ENCODE results near the gene RSBN1L. TPM values are rescaled to one million over a fixed set of nuclear protein-coding genes. Genes with fewer than 3 reads are reported as not detected.
"Not testable (repeated sequence)": the region's sequence is repeated elsewhere in the genome, so short reads cannot be mapped to it uniquely, and the experiment has no call there.

Gene RSBN1L
- polyA plus RNA-seq, 4 donors = 6.4 to 17.5 (median 7.4) TPM

DNA sequence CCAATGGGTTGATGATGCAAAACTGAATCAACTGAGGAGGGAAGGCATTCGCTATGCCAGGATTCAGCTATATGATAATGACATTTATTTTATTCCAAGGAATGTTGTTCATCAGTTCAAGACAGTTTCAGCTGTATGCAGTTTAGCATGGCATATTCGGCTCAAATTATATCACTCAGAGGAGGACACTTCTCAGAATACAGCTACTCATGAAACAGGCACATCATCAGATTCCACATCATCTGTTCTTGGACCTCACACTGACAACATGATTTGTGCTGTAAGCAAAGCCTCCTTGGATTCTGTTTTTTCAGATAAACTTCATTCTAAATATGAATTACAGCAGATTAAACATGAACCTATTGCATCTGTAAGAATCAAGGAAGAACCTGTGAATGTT lies 82.3 kb downstream of the RSBN1L start:
- no peaks in the 10 kb centered on the region for H3K27me3 ChIP-seq (ENCODE audit: control insufficient read depth in 3 of 3, insufficient read depth in 3 of 3, low read length in 3 of 3)
- no peak overlapping the region for H3K4me3 ChIP-seq (ENCODE audit: low read depth in 1 of 3, low read length in 3 of 3)
- peaks cover 3 to 21% (median 8%) of the 10 kb centered on the region in 3 donors for H3K36me3 ChIP-seq (ENCODE audit: control insufficient read depth in 3 of 3, insufficient read depth in 2 of 3, low read depth in 1 of 3, low read length in 3 of 3)
- peaks cover 0 to 6% (median 0%) of the 10 kb centered on the region in 3 donors for H3K4me1 ChIP-seq (ENCODE audit: control insufficient read depth in 3 of 3, insufficient read depth in 2 of 3, low read depth in 1 of 3, low read length in 2 of 3)
- FAIRE-seq (no peak), DNase-seq (no peak)
- H3K27ac ChIP-seq (ENCODE audit: low read depth in 1 of 3, low read length in 2 of 3) = no peak overlapping the region
- WGBS, 3 donors = 96 to 100% (median 100%) methylated on average over 2 of the region's 2 CpGs
- no peaks in the 10 kb centered on the region for H3K9me3 ChIP-seq (ENCODE audit: control insufficient read depth in 2 of 2, insufficient read depth in 1 of 2, low read depth in 1 of 2, low read length in 1 of 2)

DNA sequence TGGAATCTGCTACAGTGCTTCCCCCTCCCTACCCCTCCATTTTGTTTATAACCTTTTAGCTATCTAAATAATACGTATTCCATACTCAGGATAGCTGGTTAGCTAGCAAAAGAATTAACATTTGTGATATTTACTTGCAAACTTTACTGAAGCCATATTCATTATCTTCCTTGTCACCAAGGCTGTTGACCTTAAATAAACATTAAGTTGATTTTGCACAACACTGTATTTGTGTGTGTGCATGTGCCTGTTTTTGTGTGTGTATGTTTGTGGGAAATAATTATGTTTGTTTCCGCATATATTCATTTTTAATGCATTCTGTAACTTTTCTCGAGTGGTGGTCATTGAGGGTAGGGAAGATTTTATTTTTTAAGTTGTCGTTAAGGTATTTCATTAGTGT lies 86.1 kb downstream of the RSBN1L start:
- 93 to 96% (median 95%) methylated on average over 4 of the region's 4 CpGs for WGBS, 3 donors
- no peak overlapping the region for H3K4me3 ChIP-seq (ENCODE audit: low read depth in 1 of 3, low read length in 3 of 3)
- no peaks in the 10 kb centered on the region for H3K27me3 ChIP-seq (ENCODE audit: control insufficient read depth in 3 of 3, insufficient read depth in 3 of 3, low read length in 3 of 3)
- H3K4me1 ChIP-seq (ENCODE audit: control insufficient read depth in 3 of 3, insufficient read depth in 2 of 3, low read depth in 1 of 3, low read length in 2 of 3) = peaks cover 0 to 6% (median 0%) of the 10 kb centered on the region in 3 donors
- peaks cover 0 to 6% of the 10 kb centered on the region in 2 donors for H3K9me3 ChIP-seq (ENCODE audit: control insufficient read depth in 2 of 2, insufficient read depth in 1 of 2, low read depth in 1 of 2, low read length in 1 of 2)
- H3K36me3 ChIP-seq (ENCODE audit: control insufficient read depth in 3 of 3, insufficient read depth in 2 of 3, low read depth in 1 of 3, low read length in 3 of 3) = peaks cover 3 to 7% (median 7%) of the 10 kb centered on the region in 3 donors
- no peak overlapping the region for H3K27ac ChIP-seq (ENCODE audit: low read depth in 1 of 3, low read length in 2 of 3)
- no peak for FAIRE-seq
- no peak for DNase-seq

DNA sequence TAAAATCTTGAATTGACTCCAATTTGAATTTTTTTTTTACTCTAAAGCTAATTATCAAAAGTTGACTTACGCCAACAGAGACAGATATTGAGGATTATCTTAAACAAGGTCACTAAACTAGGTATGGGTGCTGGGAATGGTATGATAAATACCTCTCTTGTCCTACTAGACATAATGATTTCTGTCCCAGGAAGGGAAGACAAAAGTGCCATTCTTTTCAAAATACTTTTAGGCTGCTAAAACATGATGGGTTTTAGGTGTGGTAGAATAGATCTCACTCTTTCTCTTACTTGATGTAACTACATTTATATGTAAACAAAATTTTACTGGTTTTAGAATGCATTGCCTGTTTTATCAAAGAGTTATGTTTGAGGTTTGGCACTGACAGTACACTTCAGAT lies 86.9 kb downstream of the RSBN1L start:
- Histone ChIP-seq H3K4me3 (ENCODE audit: low read depth in 1 of 3, low read length in 3 of 3) (no peak overlapping the region), H3K4me1 (ENCODE audit: control insufficient read depth in 3 of 3, insufficient read depth in 2 of 3, low read depth in 1 of 3, low read length in 2 of 3) (peaks cover 0 to 6% (median 0%) of the 10 kb centered on the region in 3 donors), H3K27ac (ENCODE audit: low read depth in 1 of 3, low read length in 2 of 3) (peak overlapping the region in 1 of 3 donors; percentile 37), H3K9me3 (ENCODE audit: control insufficient read depth in 2 of 2, insufficient read depth in 1 of 2, low read depth in 1 of 2, low read length in 1 of 2) (peaks cover 0 to 6% of the 10 kb centered on the region in 2 donors), H3K27me3 (ENCODE audit: control insufficient read depth in 3 of 3, insufficient read depth in 3 of 3, low read length in 3 of 3) (no peaks in the 10 kb centered on the region), H3K36me3 (ENCODE audit: control insufficient read depth in 3 of 3, insufficient read depth in 2 of 3, low read depth in 1 of 3, low read length in 3 of 3) (peaks cover 3 to 8% (median 7%) of the 10 kb centered on the region in 3 donors)
- WGBS, 3 donors = 45 to 75% (median 46%) methylated on average over 1 of the region's 1 CpG
- no peak for DNase-seq
- no peak for FAIRE-seq

DNA sequence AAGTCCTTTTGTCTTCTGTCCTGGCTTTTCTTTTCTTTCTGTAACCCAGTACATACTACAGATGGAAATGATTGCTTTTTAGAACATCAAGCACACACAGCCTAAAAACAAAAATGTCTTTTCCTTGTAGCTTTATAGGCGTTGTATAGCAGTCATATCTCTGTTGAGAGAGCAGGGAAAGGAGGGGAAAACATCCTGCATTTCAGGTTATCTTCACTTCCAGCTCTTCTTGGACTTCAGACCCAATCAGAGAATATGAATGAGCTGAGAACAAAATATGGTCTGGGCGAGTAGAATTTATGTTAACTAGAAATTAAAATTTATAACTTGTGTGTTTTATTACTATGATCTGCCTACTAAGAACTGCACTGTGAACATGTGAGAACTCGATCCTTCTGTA lies 87.3 kb downstream of the RSBN1L start:
- DNase-seq (peak; percentile 59 to 76), FAIRE-seq (no peak)

DNA sequence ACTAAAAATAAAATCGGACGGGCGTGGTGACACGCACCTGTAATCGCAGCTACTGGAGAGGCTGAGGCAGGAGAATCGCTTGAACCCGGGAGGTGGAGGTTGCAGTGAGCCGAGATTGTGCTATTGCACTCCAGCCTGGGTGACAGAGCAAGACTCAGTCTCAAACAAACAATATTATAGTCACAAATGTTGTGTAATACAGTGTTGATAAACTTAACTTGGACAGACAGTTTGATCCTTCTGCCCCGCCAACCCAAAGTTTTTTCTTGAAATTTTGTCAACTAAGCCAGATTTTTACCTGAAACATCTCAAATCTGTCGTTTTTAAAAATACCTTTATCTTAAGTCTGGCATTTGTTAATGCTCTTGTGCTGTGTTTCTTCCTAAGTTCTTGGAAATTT lies 88.2 kb downstream of the RSBN1L start:
- not testable (repeated sequence) for H3K36me3 ChIP-seq (ENCODE audit: control insufficient read depth in 3 of 3, insufficient read depth in 2 of 3, low read depth in 1 of 3, low read length in 3 of 3); DNase-seq; H3K27ac ChIP-seq (ENCODE audit: low read depth in 1 of 3, low read length in 2 of 3); H3K4me3 ChIP-seq (ENCODE audit: low read depth in 1 of 3, low read length in 3 of 3); H3K9me3 ChIP-seq (ENCODE audit: control insufficient read depth in 2 of 2, insufficient read depth in 1 of 2, low read depth in 1 of 2, low read length in 1 of 2); FAIRE-seq; H3K27me3 ChIP-seq (ENCODE audit: control insufficient read depth in 3 of 3, insufficient read depth in 3 of 3, low read length in 3 of 3); H3K4me1 ChIP-seq (ENCODE audit: control insufficient read depth in 3 of 3, insufficient read depth in 2 of 3, low read depth in 1 of 3, low read length in 2 of 3)
- 94 to 97% (median 96%) methylated on average over 10 of the region's 10 CpGs for WGBS, 3 donors

More for the DNA sequence above, 87.3 kb downstream of the RSBN1L start:
- H3K4me1 ChIP-seq (ENCODE audit: control insufficient read depth in 3 of 3, insufficient read depth in 2 of 3, low read depth in 1 of 3, low read length in 2 of 3) = peaks cover 0 to 6% (median 0%) of the 10 kb centered on the region in 3 donors
- H3K36me3 ChIP-seq (ENCODE audit: control insufficient read depth in 3 of 3, insufficient read depth in 2 of 3, low read depth in 1 of 3, low read length in 3 of 3) = peaks cover under 1 to 7% (median 6%) of the 10 kb centered on the region in 3 donors
- WGBS, 3 donors = 21 to 64% (median 49%) methylated on average over 3 of the region's 3 CpGs
- peaks cover 0 to 6% of the 10 kb centered on the region in 2 donors for H3K9me3 ChIP-seq (ENCODE audit: control insufficient read depth in 2 of 2, insufficient read depth in 1 of 2, low read depth in 1 of 2, low read length in 1 of 2)
- no peak overlapping the region for H3K4me3 ChIP-seq (ENCODE audit: low read depth in 1 of 3, low read length in 3 of 3)
- no peaks in the 10 kb centered on the region for H3K27me3 ChIP-seq (ENCODE audit: control insufficient read depth in 3 of 3, insufficient read depth in 3 of 3, low read length in 3 of 3)
- H3K27ac ChIP-seq (ENCODE audit: low read depth in 1 of 3, low read length in 2 of 3) = peak overlapping the region in 2 of 3 donors; percentile 32 to 37

DNA sequence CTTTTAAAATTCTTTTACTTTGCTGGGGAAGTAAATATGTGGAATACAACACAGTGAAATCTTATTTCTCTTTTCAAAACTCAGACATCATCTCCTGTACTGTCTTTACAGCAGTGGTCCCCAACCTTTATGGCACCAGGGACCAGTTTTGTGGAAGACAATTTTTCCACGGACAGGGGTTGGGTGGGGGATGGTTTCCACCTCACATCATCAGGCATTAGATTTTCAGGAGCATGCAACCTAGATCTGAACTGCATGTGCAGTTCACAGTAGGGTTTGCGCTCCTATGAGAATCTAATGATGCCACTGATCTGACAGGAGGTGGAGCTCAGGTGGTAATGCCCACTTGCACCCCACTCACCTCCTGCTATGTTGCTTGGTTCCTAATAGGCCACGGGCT lies 89.8 kb downstream of the RSBN1L start:
- H3K9me3 ChIP-seq (ENCODE audit: control insufficient read depth in 2 of 2, insufficient read depth in 1 of 2, low read depth in 1 of 2, low read length in 1 of 2) = peaks cover 0 to 6% of the 10 kb centered on the region in 2 donors
- DNase-seq (no peak), FAIRE-seq (no peak)
- WGBS, 3 donors = 89 to 100% (median 98%) methylated on average over 3 of the region's 3 CpGs
- no peaks in the 10 kb centered on the region for H3K27me3 ChIP-seq (ENCODE audit: control insufficient read depth in 3 of 3, insufficient read depth in 3 of 3, low read length in 3 of 3)
- peaks cover 0 to 4% (median 1%) of the 10 kb centered on the region in 3 donors for H3K36me3 ChIP-seq (ENCODE audit: control insufficient read depth in 3 of 3, insufficient read depth in 2 of 3, low read depth in 1 of 3, low read length in 3 of 3)
- H3K27ac ChIP-seq (ENCODE audit: low read depth in 1 of 3, low read length in 2 of 3) = no peak overlapping the region
- no peak overlapping the region for H3K4me3 ChIP-seq (ENCODE audit: low read depth in 1 of 3, low read length in 3 of 3)
- H3K4me1 ChIP-seq (ENCODE audit: control insufficient read depth in 3 of 3, insufficient read depth in 2 of 3, low read depth in 1 of 3, low read length in 2 of 3) = peaks cover 0 to 6% (median 0%) of the 10 kb centered on the region in 3 donors

DNA sequence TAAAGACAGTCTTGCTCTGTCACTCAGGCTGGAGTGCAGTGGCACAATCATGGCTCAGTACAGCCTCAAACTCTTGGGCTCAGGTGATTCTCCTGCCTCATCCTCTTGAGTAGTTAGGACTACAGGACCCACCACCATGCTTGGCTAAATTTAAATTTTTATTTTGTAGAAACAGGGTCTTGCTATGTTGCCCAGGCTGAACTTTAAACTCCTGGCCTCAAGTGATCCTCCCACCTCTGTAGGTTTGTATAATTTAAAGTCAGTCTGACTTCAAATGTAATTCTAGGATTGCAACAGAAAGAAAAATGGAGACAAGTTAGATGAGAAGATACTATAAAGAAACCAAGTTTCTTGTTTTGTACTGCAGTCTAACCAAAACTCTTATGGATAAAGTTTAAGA lies 90.5 kb downstream of the RSBN1L start:
- Histone ChIP-seq H3K4me1 (ENCODE audit: control insufficient read depth in 3 of 3, insufficient read depth in 2 of 3, low read depth in 1 of 3, low read length in 2 of 3) (peaks cover 0 to 6% (median 0%) of the 10 kb centered on the region in 3 donors), H3K9me3 (ENCODE audit: control insufficient read depth in 2 of 2, insufficient read depth in 1 of 2, low read depth in 1 of 2, low read length in 1 of 2) (peaks cover 0 to 6% of the 10 kb centered on the region in 2 donors), H3K36me3 (ENCODE audit: control insufficient read depth in 3 of 3, insufficient read depth in 2 of 3, low read depth in 1 of 3, low read length in 3 of 3) (peaks cover 0 to 4% (median 1%) of the 10 kb centered on the region in 3 donors), H3K4me3 (ENCODE audit: low read depth in 1 of 3, low read length in 3 of 3) (no peak overlapping the region), H3K27me3 (ENCODE audit: control insufficient read depth in 3 of 3, insufficient read depth in 3 of 3, low read length in 3 of 3) (no peaks in the 10 kb centered on the region), H3K27ac (ENCODE audit: low read depth in 1 of 3, low read length in 2 of 3) (no peak overlapping the region)
- DNase-seq = no peak
- no peak for FAIRE-seq

DNA sequence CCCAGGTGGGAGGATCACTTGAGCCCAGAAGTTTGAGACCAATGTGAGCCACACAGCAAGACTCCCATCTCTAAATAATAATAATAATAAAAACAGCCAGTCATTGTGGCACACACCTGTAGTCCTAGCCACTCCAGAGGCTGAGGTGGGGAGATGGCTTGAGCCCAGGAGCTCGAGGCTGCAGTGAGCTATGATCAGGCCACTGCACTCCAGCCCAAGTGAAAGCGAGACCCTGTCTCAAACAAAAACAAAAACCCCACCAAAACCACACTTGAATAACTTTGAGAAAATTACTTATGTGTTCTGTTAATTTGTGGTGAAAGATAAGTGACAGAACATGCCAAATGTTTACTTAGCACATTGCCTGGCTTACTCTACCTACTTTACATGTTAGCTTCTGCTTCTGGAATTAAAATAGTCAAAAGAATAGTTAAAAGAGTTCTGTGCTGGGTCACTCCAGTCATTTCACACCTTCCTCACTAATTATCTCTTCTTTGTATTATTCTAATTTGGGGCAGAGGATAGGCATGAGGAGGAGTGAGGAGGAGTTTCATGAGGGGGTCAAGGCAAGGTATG lies 92.2 kb downstream of the RSBN1L start:
- FAIRE-seq (no peak), DNase-seq (no peak)
- no peaks in the 10 kb centered on the region for H3K27me3 ChIP-seq (ENCODE audit: control insufficient read depth in 3 of 3, insufficient read depth in 3 of 3, low read length in 3 of 3)
- no peak overlapping the region for H3K27ac ChIP-seq (ENCODE audit: low read depth in 1 of 3, low read length in 2 of 3)
- WGBS, 3 donors = 87 to 91% (median 89%) methylated on average over 2 of the region's 2 CpGs
- peaks cover 0 to 1% (median 0%) of the 10 kb centered on the region in 3 donors for H3K4me1 ChIP-seq (ENCODE audit: control insufficient read depth in 3 of 3, insufficient read depth in 2 of 3, low read depth in 1 of 3, low read length in 2 of 3)
- peaks cover 0 to 6% of the 10 kb centered on the region in 2 donors for H3K9me3 ChIP-seq (ENCODE audit: control insufficient read depth in 2 of 2, insufficient read depth in 1 of 2, low read depth in 1 of 2, low read length in 1 of 2)
- no peak overlapping the region for H3K4me3 ChIP-seq (ENCODE audit: low read depth in 1 of 3, low read length in 3 of 3)
- H3K36me3 ChIP-seq (ENCODE audit: control insufficient read depth in 3 of 3, insufficient read depth in 2 of 3, low read depth in 1 of 3, low read length in 3 of 3) = peaks cover 0 to 4% (median 1%) of the 10 kb centered on the region in 3 donors

DNA sequence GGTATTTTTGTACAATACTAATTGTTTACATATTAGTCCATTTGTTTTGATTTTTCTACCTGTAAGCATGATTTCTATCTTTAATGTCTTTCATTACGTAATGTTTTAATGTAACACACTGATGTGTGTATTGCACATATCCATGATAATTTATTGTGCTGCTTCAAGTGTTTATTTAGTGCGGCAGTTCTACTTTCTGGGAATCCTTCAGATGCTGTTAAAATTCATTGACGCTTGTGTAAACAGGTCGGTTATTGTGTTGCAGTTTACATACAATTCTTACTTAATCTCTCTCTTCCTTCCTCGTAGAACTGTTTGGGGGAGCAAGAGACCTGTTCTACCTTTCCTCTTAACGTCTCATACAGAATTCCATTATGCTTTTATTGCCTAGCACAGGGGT lies 95.1 kb downstream of the RSBN1L start:
- peaks cover 0 to 7% (median 1%) of the 10 kb centered on the region in 3 donors for H3K36me3 ChIP-seq (ENCODE audit: control insufficient read depth in 3 of 3, insufficient read depth in 2 of 3, low read depth in 1 of 3, low read length in 3 of 3)
- peaks cover 0 to 2% (median 0%) of the 10 kb centered on the region in 3 donors for H3K4me1 ChIP-seq (ENCODE audit: control insufficient read depth in 3 of 3, insufficient read depth in 2 of 3, low read depth in 1 of 3, low read length in 2 of 3)
- no peak for FAIRE-seq
- H3K9me3 ChIP-seq (ENCODE audit: control insufficient read depth in 2 of 2, insufficient read depth in 1 of 2, low read depth in 1 of 2, low read length in 1 of 2) = peaks cover 0 to under 1% of the 10 kb centered on the region in 2 donors
- no peak overlapping the region for H3K4me3 ChIP-seq (ENCODE audit: low read depth in 1 of 3, low read length in 3 of 3)
- no peaks in the 10 kb centered on the region for H3K27me3 ChIP-seq (ENCODE audit: control insufficient read depth in 3 of 3, insufficient read depth in 3 of 3, low read length in 3 of 3)
- peak in 1 of 2 donors; percentile 6 for DNase-seq
- WGBS, 3 donors = 59 to 70% (median 68%) methylated on average over 6 of the region's 6 CpGs
- no peak overlapping the region for H3K27ac ChIP-seq (ENCODE audit: low read depth in 1 of 3, low read length in 2 of 3)
